Activated naive CD8-positive, alpha-beta T cell treated with anti-CD3 and anti-CD28 coated beads, Interleukin-2, amount 50 U/mL, for 16 hours (primary cell): ENCODE measurements around the gene AGTRAP.

ENCODE experiments used
- DNase-seq: peaks from one replicate; pipeline ENCODE4 v3.0.0-alpha.2; 2020; ENCODE audit warnings: low read depth, low spot score

AGTRAP gene

DNA sequence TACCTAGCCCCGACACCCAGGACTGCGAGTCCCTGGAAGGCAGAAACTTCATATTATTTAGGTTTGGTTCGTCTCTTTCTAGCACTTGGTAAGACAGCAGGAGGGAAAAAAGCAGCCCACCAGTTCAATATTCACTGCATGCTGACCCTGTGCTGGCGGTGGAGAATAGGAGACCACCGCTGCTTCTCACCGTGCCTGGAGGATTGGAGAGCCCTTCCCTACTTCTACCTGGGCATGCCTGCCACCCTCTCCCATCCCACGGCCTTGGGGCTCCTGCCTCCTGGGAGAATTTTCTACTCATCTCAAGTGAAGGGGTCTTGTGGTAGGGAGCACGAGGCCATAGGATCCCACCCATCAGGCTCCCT is 64.4 kb downstream of the AGTRAP start:
- no peak for DNase-seq
